Hematopoietic multipotent progenitor cell treated with erythropoietin and hydrocortisone succinate and interleukin-3 and kit ligand, for 4 days (in vitro differentiated cells): ENCODE data around the gene LZTFL1.

Experiments used
- DNase-seq: peaks from one replicate; pipeline ENCODE4 v3.0.0-alpha.2; 2015

The LZTFL1 gene

DNA sequence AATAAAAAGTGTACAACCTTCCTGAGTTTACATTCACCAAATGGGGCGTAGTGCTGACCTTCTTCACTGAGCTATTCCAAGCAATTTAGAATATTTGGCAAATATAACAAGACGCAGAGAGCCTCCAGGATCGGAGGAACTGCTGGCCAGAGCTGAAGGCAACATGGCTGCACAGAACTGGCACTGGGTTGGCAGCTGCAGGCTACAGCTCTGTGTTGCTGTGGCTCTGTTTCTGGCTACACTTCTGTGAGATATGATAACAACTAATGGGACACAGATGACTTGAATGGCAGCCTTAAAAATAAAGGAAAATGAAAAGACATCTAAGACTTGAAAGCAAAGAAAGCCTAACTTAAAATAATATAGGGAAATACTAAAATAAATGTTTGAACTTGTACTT is 34.8 kb downstream of the LZTFL1 start:
- DNase-seq: peak; percentile 16

DNA sequence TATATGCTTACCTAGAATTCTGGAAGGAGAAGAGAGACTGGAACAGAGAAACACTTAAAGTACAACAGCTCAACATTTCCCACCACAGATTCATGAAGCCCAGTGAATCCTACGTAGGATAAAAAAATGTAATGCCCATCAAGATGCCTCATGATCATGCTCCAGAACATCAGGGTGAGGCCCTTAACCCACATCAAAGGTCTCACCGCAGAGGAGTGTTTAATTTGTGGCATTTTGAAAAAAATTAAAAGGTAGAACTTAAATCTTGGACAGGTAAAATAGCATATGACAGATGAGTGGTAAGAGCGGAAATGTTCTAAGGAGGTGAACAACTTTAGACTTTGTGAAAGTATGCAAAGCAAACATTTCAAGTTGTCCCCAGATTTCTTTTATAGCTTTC is 35.8 kb downstream of the LZTFL1 start:
- DNase-seq: no peak

GRCh38 chr3:45803252-45803935 is 38.5 kb downstream of the LZTFL1 start:
- no peak for DNase-seq

DNA sequence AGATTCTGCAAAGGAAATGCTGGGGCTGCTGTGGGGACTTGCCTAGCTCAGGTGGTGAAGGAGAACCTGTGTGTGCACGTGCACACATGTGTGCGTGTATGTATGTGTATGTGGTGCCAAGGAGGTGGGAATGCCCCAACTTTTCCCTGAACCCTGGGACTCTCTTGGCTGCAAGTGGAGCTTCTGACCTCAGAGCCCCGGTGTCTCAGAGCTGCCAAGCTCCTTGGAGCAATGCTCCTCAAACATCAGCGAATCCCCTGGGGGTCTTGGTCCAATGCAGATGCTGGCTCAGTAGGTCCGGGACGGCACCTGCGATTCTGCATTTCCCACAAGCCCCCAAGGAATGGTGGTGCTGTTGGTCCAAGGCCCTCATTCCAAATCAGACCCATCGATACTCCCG is 39.8 kb downstream of the LZTFL1 start:
- DNase-seq: no peak

GRCh38 chr3:45800611-45801010 is 41.3 kb downstream of the LZTFL1 start:
- DNase-seq: no peak

GRCh38 chr3:45799586-45799985 is 42.3 kb downstream of the LZTFL1 start:
- no peak for DNase-seq

DNA sequence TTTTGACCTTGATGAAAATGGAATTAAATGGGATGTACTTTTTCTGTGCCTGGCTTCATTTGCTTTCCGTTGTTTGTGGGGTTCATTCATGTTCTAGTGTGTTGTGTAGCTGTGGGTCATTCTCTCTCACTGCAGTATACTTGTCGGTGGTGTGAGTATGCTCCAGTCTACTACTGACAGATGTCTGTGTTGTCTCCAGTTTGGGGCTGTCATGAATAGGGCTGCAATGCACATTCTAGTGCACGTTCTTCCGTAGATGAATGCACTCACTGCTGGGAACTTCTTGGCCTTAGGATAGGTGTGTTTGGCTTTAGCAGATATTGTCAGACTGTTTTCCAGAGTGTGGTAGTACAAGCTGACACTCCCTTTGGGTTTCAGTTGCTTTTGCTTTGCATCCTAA is 43.9 kb downstream of the LZTFL1 start:
- DNase-seq: no peak

DNA sequence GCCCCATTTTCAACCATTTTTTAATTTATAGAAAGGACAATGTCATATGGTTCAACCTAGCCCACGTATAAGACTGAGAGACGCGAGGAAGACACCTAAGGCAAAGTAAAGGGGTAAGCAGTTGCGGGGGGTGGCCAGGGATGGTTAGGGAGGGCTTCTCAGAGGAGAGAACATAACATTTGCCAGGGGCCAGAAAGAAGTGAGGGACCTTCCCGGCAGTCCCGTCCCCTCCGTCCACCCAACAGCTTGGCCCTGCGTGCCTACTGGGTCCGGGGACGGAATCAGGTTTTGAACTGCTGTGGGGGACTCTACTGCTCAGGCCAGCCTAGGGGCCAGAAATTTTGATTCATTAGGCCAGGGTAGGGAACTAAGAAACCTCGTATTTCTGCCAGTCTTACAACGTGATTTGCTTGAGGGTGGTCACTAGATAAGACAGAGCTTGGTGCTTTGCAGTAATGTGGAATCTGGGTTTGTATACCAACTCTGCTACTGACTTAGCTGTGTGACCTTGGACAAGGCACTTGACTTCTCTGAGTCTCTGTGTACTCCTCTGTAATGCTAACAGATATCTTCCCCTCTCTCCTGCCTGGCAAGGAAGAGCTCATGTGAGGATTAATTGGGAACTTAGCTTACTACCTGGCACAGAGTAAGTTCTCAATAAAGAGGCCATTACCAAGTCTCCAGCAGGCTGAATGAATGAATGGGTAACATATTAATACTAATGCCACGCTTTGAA is 44.8 kb downstream of the LZTFL1 start:
- DNase-seq: no peak

GRCh38 chr3:45795882-45796765 is 45.8 kb downstream of the LZTFL1 start, which contains the start of gene SLC6A20:
Gene SLC6A20 (minus strand): TSS chr3:45796536. CDS start chr3:45796419, 117 bp downstream.
- peak; percentile 38 for DNase-seq

GRCh38 chr3:45795509-45795881 is 46.4 kb downstream of the LZTFL1 start:
- DNase-seq: no peak

DNA sequence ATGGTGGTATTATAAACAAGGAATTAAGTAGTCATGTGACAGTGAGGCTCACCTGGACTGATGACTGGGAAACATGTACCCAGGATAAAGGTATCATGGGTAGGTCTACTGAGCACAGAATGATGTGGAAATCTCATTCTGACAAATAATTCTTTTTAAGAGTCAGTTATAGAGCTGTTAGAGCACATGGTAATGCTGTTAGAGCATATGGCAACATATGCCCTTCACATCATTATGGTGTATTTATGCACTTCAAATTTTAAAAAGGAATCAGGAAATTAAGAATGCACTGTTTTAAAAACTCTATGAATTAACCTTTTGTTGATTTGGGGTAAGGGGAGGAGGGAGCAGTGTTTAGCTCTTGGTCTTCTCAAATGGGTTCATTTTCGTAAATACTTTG is 47.3 kb downstream of the LZTFL1 start:
- no peak for DNase-seq

GRCh38 chr3:45794177-45794560 is 47.8 kb downstream of the LZTFL1 start:
- no peak for DNase-seq

GRCh38 chr3:45793482-45794176 is 48.3 kb downstream of the LZTFL1 start:
- no peak for DNase-seq

GRCh38 chr3:45792516-45793172 is 49.3 kb downstream of the LZTFL1 start:
- DNase-seq: no peak

- DNase-seq: no peak
These were observed 49.9 kb downstream of the LZTFL1 start for GRCh38 chr3:45792036-45792435.

GRCh38 chr3:45790596-45790995 is 51.3 kb downstream of the LZTFL1 start:
- DNase-seq: no peak

GRCh38 chr3:45789235-45789812 is 52.6 kb downstream of the LZTFL1 start:
- no peak for DNase-seq

GRCh38 chr3:45787551-45787950 is 54.4 kb downstream of the LZTFL1 start:
- DNase-seq: no peak

DNA sequence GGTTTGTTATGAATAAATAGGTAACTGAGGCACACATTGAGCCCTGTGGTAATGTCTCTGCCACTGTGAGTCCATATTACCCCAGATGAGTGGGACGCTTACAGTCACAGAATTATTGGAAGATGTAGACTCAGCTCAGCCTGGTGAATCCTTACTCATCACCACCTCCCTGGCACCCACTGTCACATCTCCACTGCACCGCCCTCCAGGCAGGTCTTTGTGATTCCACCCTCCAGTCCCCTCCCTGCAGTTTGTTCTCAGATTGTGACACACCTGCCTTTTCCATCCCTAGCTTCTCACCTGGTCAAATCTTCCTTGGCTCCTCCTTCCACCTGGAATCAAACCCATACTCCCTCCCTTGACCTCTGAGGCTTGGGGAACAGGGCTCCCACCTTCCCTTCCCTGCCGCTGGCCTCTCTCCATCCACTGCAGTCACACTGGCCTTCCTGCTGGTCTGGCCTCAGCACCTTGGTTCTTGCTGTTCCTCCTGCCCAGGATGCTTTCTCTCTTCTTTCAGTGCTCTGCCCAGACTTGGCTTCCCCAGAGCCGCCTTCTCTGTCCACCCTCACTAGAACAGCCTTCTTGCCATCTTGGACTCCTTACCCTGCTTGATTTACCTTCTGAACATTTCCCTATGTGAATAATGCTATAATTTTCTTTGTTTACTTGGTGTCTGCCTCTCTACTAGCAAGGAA is 55.0 kb downstream of the LZTFL1 start:
- DNase-seq: no peak

DNA sequence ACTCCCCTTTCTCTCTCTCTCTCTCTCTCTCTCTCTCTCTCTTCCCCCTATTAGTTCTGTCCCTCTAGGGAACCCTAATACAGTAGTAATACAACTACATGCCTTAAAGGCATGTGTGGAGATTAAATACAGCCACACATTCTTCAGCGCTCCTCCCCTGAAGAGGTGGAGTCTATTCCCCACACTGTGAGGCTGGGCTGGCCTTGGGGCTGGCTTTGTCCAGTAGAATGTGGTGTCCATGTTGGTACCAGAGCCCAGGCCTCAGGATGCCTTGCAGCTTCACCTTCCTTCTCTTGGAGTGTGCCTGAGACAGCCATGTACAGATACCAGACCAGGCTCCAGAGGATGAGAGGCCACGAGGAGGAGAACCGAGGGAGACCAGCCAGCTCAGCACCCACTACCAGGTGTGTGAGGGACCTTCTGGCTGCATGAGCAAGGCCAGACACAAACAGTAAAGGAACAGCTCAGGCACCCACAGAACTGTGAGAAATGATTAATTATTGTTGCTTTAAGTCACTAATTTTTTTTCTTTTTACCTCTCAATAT is 56.2 kb downstream of the LZTFL1 start:
- no peak for DNase-seq

DNA sequence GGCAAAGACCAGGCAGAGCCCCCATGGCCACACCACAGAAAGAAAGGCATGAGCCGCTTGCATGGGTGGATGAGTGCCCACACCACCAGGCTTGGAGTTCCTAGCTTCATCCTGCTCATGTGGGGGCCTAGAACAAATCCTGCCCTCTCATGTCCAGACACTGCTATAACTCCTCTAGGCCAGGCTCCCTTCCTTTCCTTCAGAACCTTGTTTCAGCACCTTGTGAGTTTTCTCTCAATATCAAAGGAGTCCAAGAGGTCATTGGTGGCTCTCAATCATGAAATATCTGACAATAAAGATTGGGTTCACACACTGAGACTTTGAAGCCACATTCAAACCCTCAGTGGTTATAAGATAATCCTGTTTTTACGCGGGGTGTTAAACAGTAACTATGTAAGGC is 58.3 kb downstream of the LZTFL1 start:
- DNase-seq: no peak
